Stimulated activated CD4-positive, alpha-beta T cell treated with anti-CD3 and anti-CD28 coated beads, Interleukin-15, amount 100 ng/mL, for 1 hour (primary cell): ENCODE measurements around the gene RBMS3.
"Not testable (repeated sequence)": the region's sequence is repeated elsewhere in the genome, so short reads cannot be mapped to it uniquely, and the experiment has no call there.

Experiments used
- DNase-seq, 2 donors: peaks; one replicate each; pipeline ENCODE4 v3.0.0-alpha.2; 2020; ENCODE audit warnings: low read depth in 1 of 2, low spot score in 1 of 2

Gene RBMS3

GRCh38 chr3:29311795-29312194 lies 30.9 kb downstream of the RBMS3 start:
- no peak for DNase-seq

GRCh38 chr3:29312395-29312794 lies 31.5 kb downstream of the RBMS3 start:
- DNase-seq, result no peak

GRCh38 chr3:29312960-29313452 lies 32.1 kb downstream of the RBMS3 start:
- DNase-seq, result no peak

GRCh38 chr3:29313981-29314726 lies 33.3 kb downstream of the RBMS3 start:
- DNase-seq, result no peak

GRCh38 chr3:29314727-29315088 lies 33.8 kb downstream of the RBMS3 start:
- no peak for DNase-seq

GRCh38 chr3:29317659-29318173 lies 36.8 kb downstream of the RBMS3 start:
- no peak for DNase-seq

GRCh38 chr3:29318251-29318650 lies 37.4 kb downstream of the RBMS3 start:
- no peak for DNase-seq

GRCh38 chr3:29319262-29319661 lies 38.4 kb downstream of the RBMS3 start:
- DNase-seq, result no peak

- no peak for DNase-seq
Measured at GRCh38 chr3:29319798-29320197, 38.9 kb downstream of the RBMS3 start.

GRCh38 chr3:29322586-29322985 lies 41.7 kb downstream of the RBMS3 start:
- no peak for DNase-seq

GRCh38 chr3:29324180-29324651 lies 43.3 kb downstream of the RBMS3 start:
- no peak for DNase-seq

GRCh38 chr3:29326540-29326939 lies 45.7 kb downstream of the RBMS3 start:
- not testable (repeated sequence) for DNase-seq

GRCh38 chr3:29329986-29330890 lies 49.4 kb downstream of the RBMS3 start:
- no peak for DNase-seq

GRCh38 chr3:29331035-29331434 lies 50.2 kb downstream of the RBMS3 start:
- no peak for DNase-seq

- DNase-seq, result no peak
Measured at GRCh38 chr3:29331456-29332194, 50.8 kb downstream of the RBMS3 start.

- DNase-seq, result no peak
Measured at GRCh38 chr3:29332195-29332637, 51.3 kb downstream of the RBMS3 start.

GRCh38 chr3:29333576-29333975 lies 52.7 kb downstream of the RBMS3 start:
- no peak for DNase-seq

GRCh38 chr3:29334706-29335105 lies 53.8 kb downstream of the RBMS3 start:
- DNase-seq, result no peak

- DNase-seq, result no peak
Measured at GRCh38 chr3:29335438-29335837, 54.6 kb downstream of the RBMS3 start.

GRCh38 chr3:29335943-29336342 lies 55.1 kb downstream of the RBMS3 start:
- DNase-seq, result no peak

GRCh38 chr3:29337565-29337964 lies 56.7 kb downstream of the RBMS3 start:
- DNase-seq, result no peak
